Right lobe of liver (tissue), 6 donors: ENCODE data around the gene ZCCHC14. TPM values are rescaled to one million over a fixed set of nuclear protein-coding genes. Genes with fewer than 3 reads are reported as not detected.

Experiments used
- ATAC-seq, 4 donors: fragments of 200-7000 bp; cut with Tn5 transposase; one replicate each; pipeline ENCODE4 v1.9.1; 2020; ENCODE audit warnings: mild to moderate bottlenecking in 4 of 4, moderate library complexity in 4 of 4
- DNase-seq, 3 donors: peaks; one replicate each; pipeline ENCODE4 v3.0.0-alpha.2; 2020
- H3K27ac ChIP-seq, 3 donors: fragments of 200-600 bp; one replicate each; pipeline ENCODE4 v1.8.0; 2022
- H3K27me3 ChIP-seq, 2 donors: fragments of 200-600 bp; one replicate each; pipeline ENCODE4 v1.8.0; 2022
- H3K36me3 ChIP-seq, 4 donors: fragments of 200-600 bp; sonication (generic) in 1 of 4; one replicate each; pipeline versions ENCODE4 v1.5.1 to v1.8.0; 2017 to 2022; ENCODE audit warnings: control low read depth in 1 of 4
- H3K4me1 ChIP-seq, 4 donors: fragments of 200-600 bp; sonication (generic) in 1 of 4; one replicate each; pipeline versions ENCODE4 v1.5.1 to v1.8.0; 2017 to 2022; ENCODE audit warnings: control low read depth in 1 of 4
- H3K4me3 ChIP-seq, 3 donors: fragments of 200-600 bp; one replicate each; pipeline ENCODE4 v1.8.0; 2022
- H3K9me3 ChIP-seq, 4 donors: fragments of 200-600 bp; sonication (generic) in 1 of 4; one replicate each; pipeline versions ENCODE4 v1.5.1 to v1.8.0; 2017 to 2022; ENCODE audit warnings: control low read depth in 1 of 4
- POLR2A ChIP-seq: fragments of 450-650 bp; IDR thresholded peaks from one replicate; pipeline ENCODE4 v1.6.1; 2017; ENCODE audit warnings: antibody characterized with exemption, mild to moderate bottlenecking
- WGBS: methylation state at CpG from one replicate; pipeline ENCODE4 v1.1.6; 2018; ENCODE audit warnings: low coverage, low lambda C conversion rate; ENCODE audit not compliant: insufficient coverage; ENCODE audit errors: missing lambda C conversion rate; 5-methylcytosine and 5-hydroxymethylcytosine counted together
- intact Hi-C, 2 donors: fragments of 100-400 bp; cut with DNase I; formaldehyde crosslinking; loops; one replicate each; pipeline versions ENCODE4 v1.11.2 to v1.14.1; 2022
- total RNA-seq, 6 experiments: library from RNA; depleted of rRNA in 2 of 6; stranded (reverse); fragments of >200 nt in 2 of 6; fragmentation: NEBNext Ultra II Directional in 3 of 6; extraction: Animal tissue kit (Norgen Biotek cat#: 25700) in 3 of 6; gene quantifications; one replicate each; pipeline versions ENCODE4 v1.1.0 to v1.2.4, GENCODE V29; 2016 to 2023
- TF ChIP-seq, protein P1 (sequence below), 4 donors: fragments of 200-600 bp in 3 of 4; fragments of 450-650 bp in 1 of 4; IDR thresholded peaks; one replicate each; pipeline versions ENCODE4 v1.5.1 to v1.8.0; 2016 to 2022; ENCODE audit warnings: antibody characterized with exemption in 4 of 4, mild to moderate bottlenecking in 2 of 4
- donor health status: DM: no; HTN: yes; CAD: no.
- donor health status: DM: no; HTN: no; CAD: no.
- donor health status: DM: no; HTN: no; CAD: no.
- donor health status: DM: no; HTN: yes; CAD: no.
- donor health status: DM: no; HTN: yes; CAD: no.

The ZCCHC14 gene
- total RNA-seq, 6 experiments from 2014 or later, result 12.6 to 26.5 (median 17.7) TPM

DNA sequence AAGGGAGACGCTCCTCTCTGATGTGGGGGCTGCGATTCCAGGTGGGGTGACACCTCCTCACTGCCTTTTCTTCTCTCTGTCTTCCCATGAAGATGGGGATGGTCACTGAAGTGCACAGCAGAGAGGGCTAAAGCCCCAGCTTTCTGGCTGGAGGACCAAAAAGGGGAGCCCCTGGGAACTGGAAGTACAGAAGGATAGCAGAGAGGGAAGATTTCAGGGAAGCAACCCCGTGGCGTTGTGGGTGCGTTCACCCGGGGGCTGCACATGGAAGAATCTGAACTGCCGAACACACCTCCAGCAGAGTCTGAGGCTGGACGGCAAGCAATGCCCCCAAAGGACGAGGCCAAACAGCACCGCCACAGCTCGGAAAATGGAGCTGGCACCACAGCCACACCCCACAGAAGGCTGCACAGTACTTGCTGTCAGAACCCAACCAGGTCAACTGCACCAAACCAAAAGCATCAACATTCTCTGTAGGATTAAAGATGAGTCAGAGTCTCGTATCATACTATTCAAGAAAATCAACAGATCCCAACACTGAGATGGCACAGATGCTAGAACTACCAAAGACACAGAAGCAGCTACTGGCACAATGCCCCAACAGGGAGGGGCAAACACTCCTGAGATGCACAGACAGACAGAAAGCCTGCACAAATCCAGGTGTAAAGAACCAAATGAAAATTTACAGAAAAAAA, 50.8 kb downstream of the ZCCHC14 start:
- Histone ChIP-seq H3K9me3 (no peaks in the 10 kb centered on the region), H3K36me3 (peaks cover 0 to 24% (median 7%) of the 10 kb centered on the region in 4 donors), H3K4me1 (peaks cover 0 to 8% (median 0%) of the 10 kb centered on the region in 4 donors), H3K4me3 (no peak overlapping the region), H3K27me3 (no peaks in the 10 kb centered on the region), H3K27ac (no peak overlapping the region)
- WGBS, result 94% methylated on average over 7 of the region's 12 CpGs
- ATAC-seq (no peak), DNase-seq (no peak)
- TF ChIP-seq POLR2A, result no peak
- TF ChIP-seq, protein P1, sequence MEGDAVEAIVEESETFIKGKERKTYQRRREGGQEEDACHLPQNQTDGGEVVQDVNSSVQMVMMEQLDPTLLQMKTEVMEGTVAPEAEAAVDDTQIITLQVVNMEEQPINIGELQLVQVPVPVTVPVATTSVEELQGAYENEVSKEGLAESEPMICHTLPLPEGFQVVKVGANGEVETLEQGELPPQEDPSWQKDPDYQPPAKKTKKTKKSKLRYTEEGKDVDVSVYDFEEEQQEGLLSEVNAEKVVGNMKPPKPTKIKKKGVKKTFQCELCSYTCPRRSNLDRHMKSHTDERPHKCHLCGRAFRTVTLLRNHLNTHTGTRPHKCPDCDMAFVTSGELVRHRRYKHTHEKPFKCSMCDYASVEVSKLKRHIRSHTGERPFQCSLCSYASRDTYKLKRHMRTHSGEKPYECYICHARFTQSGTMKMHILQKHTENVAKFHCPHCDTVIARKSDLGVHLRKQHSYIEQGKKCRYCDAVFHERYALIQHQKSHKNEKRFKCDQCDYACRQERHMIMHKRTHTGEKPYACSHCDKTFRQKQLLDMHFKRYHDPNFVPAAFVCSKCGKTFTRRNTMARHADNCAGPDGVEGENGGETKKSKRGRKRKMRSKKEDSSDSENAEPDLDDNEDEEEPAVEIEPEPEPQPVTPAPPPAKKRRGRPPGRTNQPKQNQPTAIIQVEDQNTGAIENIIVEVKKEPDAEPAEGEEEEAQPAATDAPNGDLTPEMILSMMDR (IDR thresholded peaks at IDR 0.05), result no peak
- intact Hi-C loops, result no loop called here

DNA sequence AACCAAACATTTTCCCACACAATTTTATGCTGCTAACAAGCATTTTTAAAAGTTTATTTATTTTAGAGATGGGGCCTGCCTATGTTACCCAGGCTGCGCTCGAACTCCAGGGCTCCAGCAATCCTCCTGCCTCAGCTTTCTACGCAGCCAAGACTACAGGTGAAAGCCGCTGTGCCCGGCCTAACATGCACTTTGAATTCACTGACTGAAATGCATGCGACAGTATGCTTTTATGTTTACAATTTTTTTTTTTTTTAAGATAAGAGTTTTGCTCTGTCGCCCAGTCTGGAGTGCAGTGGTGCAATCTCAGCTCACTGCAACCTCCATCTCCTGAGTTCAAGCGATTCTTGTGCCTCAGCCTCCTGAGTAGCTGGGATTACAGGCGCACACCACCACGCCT, 52.9 kb downstream of the ZCCHC14 start:
- whole genome bisulfite sequencing, result 64% methylated on average over 10 of the region's 10 CpGs
- Histone ChIP-seq H3K4me3 (no peak overlapping the region), H3K36me3 (peaks cover 0 to 6% (median 0%) of the 10 kb centered on the region in 4 donors), H3K27ac (no peak overlapping the region), H3K27me3 (no peaks in the 10 kb centered on the region), H3K4me1 (peaks cover 0 to 14% (median 0%) of the 10 kb centered on the region in 4 donors), H3K9me3 (no peaks in the 10 kb centered on the region)
- peak; percentile 37 to 73 (median 60) for ATAC-seq
- TF ChIP-seq POLR2A, result no peak
- TF ChIP-seq, protein P1 (IDR thresholded peaks at IDR 0.05), result no peak
- intact Hi-C loops, result no loop called here
- DNase-seq, result no peak

GRCh38 chr16:87438611-87438985, 54.2 kb downstream of the ZCCHC14 start:
- DNase-seq, result no peak
- H3K4me3 ChIP-seq, result no peak overlapping the region
- H3K9me3 ChIP-seq, result no peaks in the 10 kb centered on the region
- peaks cover 0 to 14% (median 0%) of the 10 kb centered on the region in 4 donors for H3K4me1 ChIP-seq
- no peak for ATAC-seq
- TF ChIP-seq, protein P1 (IDR thresholded peaks at IDR 0.05), result no peak
- no peak for TF ChIP-seq POLR2A
- intact Hi-C loops, result no loop called here
- no peaks in the 10 kb centered on the region for H3K27me3 ChIP-seq
- 58% methylated on average over 6 of the region's 9 CpGs for WGBS
- no peaks in the 10 kb centered on the region for H3K36me3 ChIP-seq
- H3K27ac ChIP-seq, result no peak overlapping the region

GRCh38 chr16:87437911-87438610, 54.8 kb downstream of the ZCCHC14 start:
- H3K36me3 ChIP-seq, result no peaks in the 10 kb centered on the region

More at GRCh38 chr16:87437911-87438610, 54.8 kb downstream of the ZCCHC14 start:
- no peak for TF ChIP-seq POLR2A
- TF ChIP-seq, protein P1 (IDR thresholded peaks at IDR 0.05), result no peak
- Histone ChIP-seq H3K27me3 (no peaks in the 10 kb centered on the region), H3K9me3 (no peaks in the 10 kb centered on the region), H3K4me3 (no peak overlapping the region), H3K4me1 (peaks cover 0 to 14% (median 0%) of the 10 kb centered on the region in 4 donors), H3K27ac (no peak overlapping the region)
- DNase-seq, result no peak
- intact Hi-C loops, result no loop called here
- no peak for ATAC-seq
- 83% methylated on average over 10 of the region's 17 CpGs for WGBS
